HepG2 (cell line): ENCODE measurements around the gene TMEM63C. TPM values are rescaled to one million over a fixed set of nuclear protein-coding genes. Genes with fewer than 3 reads are reported as not detected.

Experiments used
- ATAC-seq: fragments of 200-7000 bp; cut with Tn5 transposase; 3 replicates; pipeline ENCODE4 v1.9.1; 2020; ENCODE audit warnings: mild to moderate bottlenecking, moderate library complexity
- BruUV-seq: library from RNA; stranded (reverse); fragments of 400-500 nt; replicated peaks from 2 replicates; lab custom pipeline; 2021; lab: Mats Ljungman, UMichigan
- CTCF ChIA-PET: fragments of 300-600 bp; formaldehyde crosslinking; extraction: SDS; loops from one replicate; lab custom pipeline; 2021; ENCODE audit warnings: low total read pairs, inconsistent platforms, low intra/inter-chr PET ratio; lab: Yijun Ruan, JAX
- POLR2A ChIA-PET: fragments of 350-600 bp; sonication (Branson Sonifier 250); formaldehyde crosslinking; loops from one replicate; lab custom pipeline; 2020; ENCODE audit warnings: antibody characterized with exemption, inconsistent platforms; lab: Yijun Ruan, JAX
- DNase-seq: peaks from one replicate; pipeline ENCODE4 v3.0.0-alpha.2; 2015; ENCODE audit warnings: low spot score
- FAIRE-seq: peaks from 3 replicates; lab custom pipeline; 2011; peaks lifted over from hg19 to GRCh38; lab: Jason Lieb, UNC
- H2AFZ ChIP-seq: one replicate; pipeline ENCODE4 v1.6.1; 2011; ENCODE audit warnings: low read length, inconsistent platforms
- H3K27ac ChIP-seq: fragments of 300-600 bp; 3 replicates; pipeline ENCODE4 v1.8.0; 2011; ENCODE audit warnings: mixed run types, mild to moderate bottlenecking, mixed read lengths, low read length, inconsistent platforms; ENCODE audit not compliant: insufficient read depth; ENCODE audit errors: extremely low read length
- H3K27me3 ChIP-seq, 2 experiments: fragments of 200-600 bp in 1 of 2; 2 replicates in 1 of 2; 3 replicates in 1 of 2; pipeline versions ENCODE4 v1.6.0 to v1.8.0; 2011; ENCODE audit warnings: low read length in 2 of 2, mild to moderate bottlenecking in 2 of 2, moderate library complexity in 2 of 2, inconsistent platforms in 1 of 2; ENCODE audit not compliant: insufficient read depth in 2 of 2, control insufficient read depth in 1 of 2
- H3K36me3 ChIP-seq, 2 experiments: fragments of 200-600 bp in 1 of 2; replicated peaks in 1 of 2; 2 replicates in 1 of 2; 3 replicates in 1 of 2; pipeline versions ENCODE4 v1.5.1 to v1.8.0; 2011; ENCODE audit warnings: low read length in 2 of 2, inconsistent platforms in 1 of 2; ENCODE audit not compliant: insufficient read depth in 2 of 2, control insufficient read depth in 1 of 2
- H3K4me1 ChIP-seq: 2 replicates; pipeline ENCODE4 v1.5.1; 2012; ENCODE audit warnings: low read length, inconsistent platforms; ENCODE audit not compliant: insufficient read depth
- H3K4me2 ChIP-seq: 2 replicates; pipeline ENCODE4 v1.6.0; 2011; ENCODE audit warnings: low read depth, low read length, inconsistent platforms
- H3K4me3 ChIP-seq, 3 experiments: fragments of 200-600 bp in 1 of 3; sonication (generic), shearing (Covaris generic) in 1 of 3; replicated peaks in 1 of 3; 2 replicates each; pipeline ENCODE4 v1.5.1; 2011 to 2016; ENCODE audit warnings: low read length in 3 of 3, inconsistent platforms in 2 of 3, low read depth in 2 of 3, mild to moderate bottlenecking in 2 of 3, control low read depth in 1 of 3, mixed read lengths in 1 of 3; ENCODE audit not compliant: insufficient read depth in 1 of 3
- H3K79me2 ChIP-seq: one replicate; pipeline ENCODE4 v1.6.1; 2011; ENCODE audit warnings: low read length, inconsistent platforms; ENCODE audit not compliant: insufficient read depth
- H3K9ac ChIP-seq: 2 replicates; pipeline ENCODE4 v1.6.0; 2011; ENCODE audit warnings: mild to moderate bottlenecking, low read depth, low read length, inconsistent platforms; ENCODE audit not compliant: insufficient read depth
- H3K9me3 ChIP-seq: 2 replicates; pipeline ENCODE4 v1.5.1; 2012; ENCODE audit warnings: mild to moderate bottlenecking, low read length
- H4K20me1 ChIP-seq: 2 replicates; pipeline ENCODE4 v1.6.0; 2011; ENCODE audit warnings: inconsistent platforms, mild to moderate bottlenecking, low read length, moderate library complexity; ENCODE audit not compliant: insufficient read depth
- PITX1 ChIP-seq: sonication (generic); formaldehyde crosslinking; IDR thresholded peaks from 2 replicates; pipeline ENCODE4 v1.5.1; 2020; ENCODE audit warnings: mild to moderate bottlenecking, missing genetic modification reagents
- REL ChIP-seq: sonication (generic); formaldehyde crosslinking; conservative IDR thresholded peaks from 2 replicates; pipeline ENCODE4 v1.8.0; 2022; ENCODE audit warnings: mild to moderate bottlenecking, missing genetic modification reagents, moderate library complexity
- SIX4 ChIP-seq: sonication (generic); formaldehyde crosslinking; IDR thresholded peaks from 2 replicates; pipeline ENCODE4 v1.4.0; 2020; ENCODE audit warnings: missing genetic modification reagents
- SP1 ChIP-seq, 2 experiments: fragments of 450-650 bp in 1 of 2; sonication (generic) in 1 of 2; formaldehyde crosslinking in 1 of 2; IDR thresholded peaks; 2 replicates each; pipeline versions ENCODE4 v1.4.0 to v1.6.1; 2016 to 2020; ENCODE audit warnings: missing genetic modification reagents in 1 of 2
- TAF15 ChIP-seq: fragments of 200-400 bp; formaldehyde crosslinking; IDR thresholded peaks from one replicate; pipeline ENCODE4 v1.6.1; 2018; ENCODE audit warnings: mild to moderate bottlenecking, low read depth, low read length; ENCODE audit not compliant: poor library complexity, severe bottlenecking
- ZNF234 ChIP-seq: sonication (generic); formaldehyde crosslinking; conservative IDR thresholded peaks from 2 replicates; pipeline ENCODE4 v1.5.1; 2020; ENCODE audit warnings: mild to moderate bottlenecking, missing genetic modification reagents
- ZNF256 ChIP-seq: sonication (generic); formaldehyde crosslinking; conservative IDR thresholded peaks from 2 replicates; pipeline ENCODE4 v1.4.0; 2020; ENCODE audit warnings: missing genetic modification reagents
- ZNF672 ChIP-seq: sonication (generic); formaldehyde crosslinking; IDR thresholded peaks from 2 replicates; pipeline ENCODE4 v1.8.1; 2022; ENCODE audit warnings: missing genetic modification reagents
- WGBS: methylation state at CpG from one replicate; pipeline ENCODE4 v1.1.6; 2017; ENCODE audit warnings: low lambda C conversion rate; 5-methylcytosine and 5-hydroxymethylcytosine counted together
- in situ Hi-C: cut with HindIII; loops from 2 replicates; pipeline ENCODE4 v1.10.0; 2017; ENCODE audit warnings: low pct_unique_long_range_greater_than_20kb; ENCODE audit not compliant: extremely low pct_ligation_motif_present
- intact Hi-C: fragments of 100-400 bp; cut with micrococcal nuclease; formaldehyde crosslinking; loops from one replicate; pipeline ENCODE4 v1.10.0; 2022; ENCODE audit not compliant: unreplicated experiment
- polyA plus RNA-seq, 8 experiments: library from polyadenylated mRNA; depleted of rRNA in 3 of 8; stranded (reverse) in 7 of 8; unstranded in 1 of 8; fragments of >200 nt; fragmentation: Illumina TruSeq in 4 of 8; extraction: Trizol in 4 of 8; gene quantifications; 2 replicates each; pipeline versions ENCODE4 v1.2.1 to v1.2.3, GENCODE V29; 2011 to 2016; ENCODE audit warnings: low read depth in 4 of 8, missing spikeins in 1 of 8, mixed read lengths in 1 of 8; ENCODE audit not compliant: insufficient read depth in 1 of 8
- total RNA-seq, 5 experiments: library from RNA; depleted of rRNA; stranded (reverse); fragments of >200 nt; fragmentation: Illumina TruSeq; extraction: Trizol; gene quantifications; 2 replicates each; pipeline ENCODE4 v1.2.3, GENCODE V29; 2016; ENCODE audit warnings: low read depth in 1 of 5
- TF ChIP-seq, protein P1 (sequence below): sonication (generic); formaldehyde crosslinking; IDR thresholded peaks from 2 replicates; pipeline ENCODE4 v1.5.1; 2020; ENCODE audit warnings: mild to moderate bottlenecking, missing genetic modification reagents, moderate library complexity
- TF ChIP-seq, protein P2 (sequence below): sonication (generic); formaldehyde crosslinking; IDR thresholded peaks from 2 replicates; pipeline ENCODE4 v1.4.0; 2020; ENCODE audit warnings: missing genetic modification reagents
- TF ChIP-seq, protein P3 (sequence below): sonication (generic); formaldehyde crosslinking; IDR thresholded peaks from 2 replicates; pipeline ENCODE4 v1.4.0; 2020; ENCODE audit warnings: low read depth, missing genetic modification reagents

TMEM63C gene
- total and polyA plus RNA-seq, 2 of the 13 experiments (the other 11 are each of a cell fraction or from before 2014, with no cell fraction given) = 0.17 to 0.27 TPM

- no peak for TF ChIP-seq PITX1 (CRISPR knock-in tag)
- no peak for TF ChIP-seq SP1 (IDR thresholded peaks at IDR 0.05)
- no peak for TF ChIP-seq SP1 (CRISPR knock-in tag; IDR thresholded peaks at IDR 0.05)
- TF ChIP-seq SIX4 (CRISPR knock-in tag) = no peak
- TF ChIP-seq, protein P1, sequence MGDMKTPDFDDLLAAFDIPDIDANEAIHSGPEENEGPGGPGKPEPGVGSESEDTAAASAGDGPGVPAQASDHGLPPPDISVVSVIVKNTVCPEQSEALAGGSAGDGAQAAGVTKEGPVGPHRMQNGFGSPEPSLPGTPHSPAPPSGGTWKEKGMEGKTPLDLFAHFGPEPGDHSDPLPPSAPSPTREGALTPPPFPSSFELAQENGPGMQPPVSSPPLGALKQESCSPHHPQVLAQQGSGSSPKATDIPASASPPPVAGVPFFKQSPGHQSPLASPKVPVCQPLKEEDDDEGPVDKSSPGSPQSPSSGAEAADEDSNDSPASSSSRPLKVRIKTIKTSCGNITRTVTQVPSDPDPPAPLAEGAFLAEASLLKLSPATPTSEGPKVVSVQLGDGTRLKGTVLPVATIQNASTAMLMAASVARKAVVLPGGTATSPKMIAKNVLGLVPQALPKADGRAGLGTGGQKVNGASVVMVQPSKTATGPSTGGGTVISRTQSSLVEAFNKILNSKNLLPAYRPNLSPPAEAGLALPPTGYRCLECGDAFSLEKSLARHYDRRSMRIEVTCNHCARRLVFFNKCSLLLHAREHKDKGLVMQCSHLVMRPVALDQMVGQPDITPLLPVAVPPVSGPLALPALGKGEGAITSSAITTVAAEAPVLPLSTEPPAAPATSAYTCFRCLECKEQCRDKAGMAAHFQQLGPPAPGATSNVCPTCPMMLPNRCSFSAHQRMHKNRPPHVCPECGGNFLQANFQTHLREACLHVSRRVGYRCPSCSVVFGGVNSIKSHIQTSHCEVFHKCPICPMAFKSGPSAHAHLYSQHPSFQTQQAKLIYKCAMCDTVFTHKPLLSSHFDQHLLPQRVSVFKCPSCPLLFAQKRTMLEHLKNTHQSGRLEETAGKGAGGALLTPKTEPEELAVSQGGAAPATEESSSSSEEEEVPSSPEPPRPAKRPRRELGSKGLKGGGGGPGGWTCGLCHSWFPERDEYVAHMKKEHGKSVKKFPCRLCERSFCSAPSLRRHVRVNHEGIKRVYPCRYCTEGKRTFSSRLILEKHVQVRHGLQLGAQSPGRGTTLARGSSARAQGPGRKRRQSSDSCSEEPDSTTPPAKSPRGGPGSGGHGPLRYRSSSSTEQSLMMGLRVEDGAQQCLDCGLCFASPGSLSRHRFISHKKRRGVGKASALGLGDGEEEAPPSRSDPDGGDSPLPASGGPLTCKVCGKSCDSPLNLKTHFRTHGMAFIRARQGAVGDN (CRISPR knock-in tag) = no peak
Measured at GRCh38 chr14:77268989-77269600, 87.5 kb downstream of the TMEM63C start (continued).

DNA sequence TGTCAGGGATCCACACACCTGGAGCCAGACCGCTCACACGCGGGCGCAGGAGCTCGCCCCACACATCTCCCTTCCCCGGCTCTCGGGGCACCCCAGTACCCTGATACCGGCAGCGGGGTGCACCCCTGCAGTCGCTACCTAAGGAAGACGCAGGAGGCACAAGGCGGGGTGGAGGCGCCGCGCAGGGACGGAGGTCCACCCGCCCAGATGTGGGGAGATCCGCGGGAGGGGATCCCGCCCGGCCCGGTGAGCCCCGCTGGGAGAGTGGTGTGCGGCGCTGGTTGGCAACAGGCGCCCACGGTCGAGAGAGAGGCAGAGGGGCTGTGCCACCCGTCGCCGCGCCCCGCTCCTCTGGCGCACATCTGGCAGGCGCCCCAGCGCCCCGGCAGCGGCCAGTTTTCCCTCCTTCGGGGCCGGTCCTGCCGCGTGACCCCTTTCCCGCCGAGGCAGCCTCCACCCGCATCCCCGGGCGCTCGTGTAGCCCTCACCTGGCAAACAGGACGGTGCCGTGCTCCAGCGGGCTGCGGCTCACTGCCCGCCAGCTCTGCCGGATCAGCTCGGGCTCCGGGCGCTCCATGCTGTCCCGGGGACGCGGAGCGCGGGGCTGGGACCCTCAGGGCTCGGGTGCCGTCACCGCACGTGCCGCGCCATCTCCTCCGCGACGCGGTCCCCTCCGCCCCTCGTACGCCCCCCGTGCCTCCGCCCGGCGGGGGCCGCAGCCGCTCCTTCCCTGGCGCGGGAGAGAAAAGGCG is 88.9 kb downstream of the TMEM63C start:
- no peaks in the 10 kb centered on the region for H3K79me2 ChIP-seq
- H3K4me1 ChIP-seq = no peaks in the 10 kb centered on the region
- 43% methylated on average over 22 of the region's 84 CpGs for WGBS
- ChIA-PET CTCF (no interaction called here), POLR2A (no interaction called here)
- peaks cover 9 to 26% of the 10 kb centered on the region in 2 experiments; a peak in 4 of 5 replicates for H3K27me3 ChIP-seq
- ATAC-seq (peak; percentile 9; the same call in 2 of the 3 replicates), DNase-seq (no peak), FAIRE-seq (no peak)
- no peaks in the 10 kb centered on the region for H4K20me1 ChIP-seq
- no peaks in the 10 kb centered on the region for H3K9me3 ChIP-seq
- H3K9ac ChIP-seq = no peak overlapping the region
- H3K4me3 ChIP-seq = no peak overlapping the region
- no peak overlapping the region for H3K4me2 ChIP-seq
- no peak overlapping the region for H3K27ac ChIP-seq
- intact Hi-C loops = no loop called here
- H3K36me3 ChIP-seq = no peaks in the 10 kb centered on the region
- H2AFZ ChIP-seq = no peak overlapping the region
- BruUV-seq = no TSS peak
- in situ Hi-C loops = no loop called here
- TF ChIP-seq ZNF234 (CRISPR knock-in tag) = no peak
- no peak for TF ChIP-seq ZNF256 (CRISPR knock-in tag)
- TF ChIP-seq, protein P2, sequence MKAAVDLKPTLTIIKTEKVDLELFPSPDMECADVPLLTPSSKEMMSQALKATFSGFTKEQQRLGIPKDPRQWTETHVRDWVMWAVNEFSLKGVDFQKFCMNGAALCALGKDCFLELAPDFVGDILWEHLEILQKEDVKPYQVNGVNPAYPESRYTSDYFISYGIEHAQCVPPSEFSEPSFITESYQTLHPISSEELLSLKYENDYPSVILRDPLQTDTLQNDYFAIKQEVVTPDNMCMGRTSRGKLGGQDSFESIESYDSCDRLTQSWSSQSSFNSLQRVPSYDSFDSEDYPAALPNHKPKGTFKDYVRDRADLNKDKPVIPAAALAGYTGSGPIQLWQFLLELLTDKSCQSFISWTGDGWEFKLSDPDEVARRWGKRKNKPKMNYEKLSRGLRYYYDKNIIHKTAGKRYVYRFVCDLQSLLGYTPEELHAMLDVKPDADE (CRISPR knock-in tag) = no peak
- TF ChIP-seq REL (CRISPR knock-in tag) = no peak
- TF ChIP-seq, protein P3, sequence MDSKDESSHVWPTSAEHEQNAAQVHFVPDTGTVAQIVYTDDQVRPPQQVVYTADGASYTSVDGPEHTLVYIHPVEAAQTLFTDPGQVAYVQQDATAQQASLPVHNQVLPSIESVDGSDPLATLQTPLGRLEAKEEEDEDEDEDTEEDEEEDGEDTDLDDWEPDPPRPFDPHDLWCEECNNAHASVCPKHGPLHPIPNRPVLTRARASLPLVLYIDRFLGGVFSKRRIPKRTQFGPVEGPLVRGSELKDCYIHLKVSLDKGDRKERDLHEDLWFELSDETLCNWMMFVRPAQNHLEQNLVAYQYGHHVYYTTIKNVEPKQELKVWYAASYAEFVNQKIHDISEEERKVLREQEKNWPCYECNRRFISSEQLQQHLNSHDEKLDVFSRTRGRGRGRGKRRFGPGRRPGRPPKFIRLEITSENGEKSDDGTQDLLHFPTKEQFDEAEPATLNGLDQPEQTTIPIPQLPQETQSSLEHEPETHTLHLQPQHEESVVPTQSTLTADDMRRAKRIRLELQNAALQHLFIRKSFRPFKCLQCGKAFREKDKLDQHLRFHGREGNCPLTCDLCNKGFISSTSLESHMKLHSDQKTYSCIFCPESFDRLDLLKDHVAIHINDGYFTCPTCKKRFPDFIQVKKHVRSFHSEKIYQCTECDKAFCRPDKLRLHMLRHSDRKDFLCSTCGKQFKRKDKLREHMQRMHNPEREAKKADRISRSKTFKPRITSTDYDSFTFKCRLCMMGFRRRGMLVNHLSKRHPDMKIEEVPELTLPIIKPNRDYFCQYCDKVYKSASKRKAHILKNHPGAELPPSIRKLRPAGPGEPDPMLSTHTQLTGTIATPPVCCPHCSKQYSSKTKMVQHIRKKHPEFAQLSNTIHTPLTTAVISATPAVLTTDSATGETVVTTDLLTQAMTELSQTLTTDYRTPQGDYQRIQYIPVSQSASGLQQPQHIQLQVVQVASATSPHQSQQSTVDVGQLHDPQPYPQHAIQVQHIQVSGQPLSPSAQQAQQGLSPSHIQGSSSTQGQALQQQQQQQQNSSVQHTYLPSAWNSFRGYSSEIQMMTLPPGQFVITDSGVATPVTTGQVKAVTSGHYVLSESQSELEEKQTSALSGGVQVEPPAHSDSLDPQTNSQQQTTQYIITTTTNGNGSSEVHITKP (CRISPR knock-in tag) = no peak
- TF ChIP-seq ZNF672 (CRISPR knock-in tag) = no peak
- no peak for TF ChIP-seq TAF15
